Measurements from ENCODE around the gene ZNF740. TPM values are rescaled to one million over a fixed set of nuclear protein-coding genes. Genes with fewer than 3 reads are reported as not detected.

The ZNF740 gene
- total RNA-seq, 1 donor from 2014 or later: 67.2 TPM

GRCh38 chr12:53145383-53146260 lies 34.9 kb upstream of the ZNF740 start:
- POLR2A ChIA-PET: no interaction called here
- DNase-seq (no peak), ATAC-seq (ENCODE audit: low read depth) (no peak)
- Mint-ChIP-seq H3K9me3 (no peaks in the 10 kb centered on the region), H3K4me3 (no peak overlapping the region), H3K36me3 (ENCODE audit: low read depth) (no peaks in the 10 kb centered on the region), H3K27me3 (peaks cover 7% of the 10 kb centered on the region), H3K4me1 (no peaks in the 10 kb centered on the region), H3K27ac (no peak overlapping the region)
- CTCF ChIA-PET: no interaction called here
- no peak for TF ChIP-seq CTCF (IDR thresholded peaks at IDR 0.05)
- intact Hi-C loops (cut with micrococcal nuclease): loop anchor here (5.0 kb wide), 1 partner anchor 33 kb away; no protein-coding TSS in a partner anchor

- no peaks in the 10 kb centered on the region for H3K36me3 Mint-ChIP-seq (ENCODE audit: low read depth)
Observed at GRCh38 chr12:53147181-53147580, 33.3 kb upstream of the ZNF740 start.

GRCh38 chr12:53147653-53148052 lies 32.9 kb upstream of the ZNF740 start:
- no peaks in the 10 kb centered on the region for H3K4me1 Mint-ChIP-seq
- POLR2A ChIA-PET: no interaction called here
- H3K9me3 Mint-ChIP-seq: no peaks in the 10 kb centered on the region
- CTCF ChIA-PET: no interaction called here
- ATAC-seq (ENCODE audit: low read depth): no peak
- intact Hi-C loops (cut with micrococcal nuclease): loop anchor here (5.0 kb wide), 1 partner anchor 35 kb away; no protein-coding TSS in a partner anchor
- no peak for TF ChIP-seq CTCF (IDR thresholded peaks at IDR 0.05)
- H3K27me3 Mint-ChIP-seq: peaks cover 5% of the 10 kb centered on the region
- DNase-seq: no peak
- no peak overlapping the region for H3K4me3 Mint-ChIP-seq
- no peaks in the 10 kb centered on the region for H3K36me3 Mint-ChIP-seq (ENCODE audit: low read depth)
- no peak overlapping the region for H3K27ac Mint-ChIP-seq

More at GRCh38 chr12:53147181-53147580, 33.3 kb upstream of the ZNF740 start:
- CTCF ChIA-PET: no interaction called here
- Mint-ChIP-seq H3K27ac (no peak overlapping the region), H3K27me3 (peaks cover 5% of the 10 kb centered on the region), H3K9me3 (no peaks in the 10 kb centered on the region), H3K4me3 (no peak overlapping the region), H3K4me1 (no peaks in the 10 kb centered on the region)
- POLR2A ChIA-PET: no interaction called here
- TF ChIP-seq CTCF (IDR thresholded peaks at IDR 0.05): no peak
- no peak for ATAC-seq (ENCODE audit: low read depth)
- intact Hi-C loops (cut with micrococcal nuclease): loop anchor here (5.0 kb wide), 1 partner anchor 35 kb away; no protein-coding TSS in a partner anchor
- no peak for DNase-seq

GRCh38 chr12:53151039-53151438 lies 29.5 kb upstream of the ZNF740 start:
- DNase-seq (no peak), ATAC-seq (ENCODE audit: low read depth) (no peak)
- Mint-ChIP-seq H3K9me3 (no peaks in the 10 kb centered on the region), H3K4me1 (no peaks in the 10 kb centered on the region), H3K27me3 (peaks cover 3% of the 10 kb centered on the region), H3K4me3 (no peak overlapping the region), H3K27ac (no peak overlapping the region), H3K36me3 (ENCODE audit: low read depth) (no peaks in the 10 kb centered on the region)
- intact Hi-C loops (cut with micrococcal nuclease): no loop called here
- ChIA-PET CTCF (no interaction called here), POLR2A (interaction anchor here (0.7 kb wide), 1 partner anchor 135 kb away, joined by 3 read pairs; no protein-coding TSS in a partner anchor)
- no peak for TF ChIP-seq CTCF (IDR thresholded peaks at IDR 0.05)

GRCh38 chr12:53152390-53152789 lies 28.1 kb upstream of the ZNF740 start:
- Mint-ChIP-seq H3K27ac (no peak overlapping the region), H3K36me3 (ENCODE audit: low read depth) (no peaks in the 10 kb centered on the region), H3K4me3 (no peak overlapping the region), H3K4me1 (no peaks in the 10 kb centered on the region), H3K9me3 (no peaks in the 10 kb centered on the region), H3K27me3 (peaks cover 3% of the 10 kb centered on the region)
- CTCF ChIA-PET: no interaction called here
- TF ChIP-seq CTCF (IDR thresholded peaks at IDR 0.05): no peak
- DNase-seq: no peak
- no peak for ATAC-seq (ENCODE audit: low read depth)
- intact Hi-C loops (cut with micrococcal nuclease): no loop called here
- POLR2A ChIA-PET: interaction anchor here (0.7 kb wide), 1 partner anchor 28 kb away, joined by 3 read pairs; the partner anchor contains the start of genes CSAD and ZNF740

All from activated B cell treated with CpG ODN at 0.5 μM for 24 hours (primary cell).